ENCODE data around the gene UQCRHL.

UQCRHL gene

DNA sequence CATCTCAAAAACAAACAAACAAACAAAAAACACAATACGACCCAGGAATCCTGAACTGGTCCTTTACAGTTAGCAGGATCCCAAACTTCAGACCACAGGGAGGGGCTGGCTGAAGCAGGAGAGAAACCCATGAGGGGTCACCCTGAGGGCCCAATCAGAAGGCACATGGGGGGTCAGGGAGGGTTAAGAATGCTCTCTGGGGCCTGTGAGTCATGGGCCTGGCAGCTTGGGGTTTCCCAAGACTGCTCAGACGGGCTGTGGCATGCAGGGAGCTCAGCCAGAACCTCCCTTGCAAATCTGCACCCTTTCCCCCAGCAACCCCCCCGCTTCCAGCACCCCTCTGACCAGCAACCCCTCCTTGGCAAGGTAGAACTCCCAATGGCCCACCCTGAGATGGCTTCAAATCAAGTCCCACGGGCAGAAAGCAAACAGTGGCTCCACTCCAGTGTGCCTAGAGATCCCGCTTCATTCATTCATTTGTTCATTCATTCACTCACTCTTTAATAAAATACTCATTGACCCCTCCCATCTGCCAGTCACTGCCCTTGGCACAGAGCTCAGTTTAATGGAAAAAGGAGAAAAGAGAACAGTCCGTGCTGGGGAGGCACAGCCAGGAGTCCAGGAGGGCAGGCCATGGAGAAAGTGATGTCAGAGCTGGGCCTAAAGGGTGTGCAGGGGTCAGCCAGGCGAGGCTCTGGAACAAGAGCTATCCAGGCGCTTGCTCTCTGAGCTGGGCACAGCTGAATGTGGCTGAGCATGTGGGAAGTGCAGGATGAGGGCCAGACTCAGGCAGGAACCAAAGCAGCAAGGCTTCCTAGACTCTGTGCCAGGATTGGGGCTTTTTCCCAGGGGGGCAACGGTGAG, 8.2 kb downstream of the UQCRHL start:
- no peaks in the 10 kb centered on the region for H3K36me3 ChIP-seq (replicated peaks)
- peak; percentile 97 for DNase-seq
- in situ Hi-C loops (cut with HindIII; ENCODE audit: low pct_ligation_motif_present, low sequenced_read_pairs) = no loop called here
- H3K27ac ChIP-seq = peak overlapping the region; percentile 86
- TF ChIP-seq, protein P1, sequence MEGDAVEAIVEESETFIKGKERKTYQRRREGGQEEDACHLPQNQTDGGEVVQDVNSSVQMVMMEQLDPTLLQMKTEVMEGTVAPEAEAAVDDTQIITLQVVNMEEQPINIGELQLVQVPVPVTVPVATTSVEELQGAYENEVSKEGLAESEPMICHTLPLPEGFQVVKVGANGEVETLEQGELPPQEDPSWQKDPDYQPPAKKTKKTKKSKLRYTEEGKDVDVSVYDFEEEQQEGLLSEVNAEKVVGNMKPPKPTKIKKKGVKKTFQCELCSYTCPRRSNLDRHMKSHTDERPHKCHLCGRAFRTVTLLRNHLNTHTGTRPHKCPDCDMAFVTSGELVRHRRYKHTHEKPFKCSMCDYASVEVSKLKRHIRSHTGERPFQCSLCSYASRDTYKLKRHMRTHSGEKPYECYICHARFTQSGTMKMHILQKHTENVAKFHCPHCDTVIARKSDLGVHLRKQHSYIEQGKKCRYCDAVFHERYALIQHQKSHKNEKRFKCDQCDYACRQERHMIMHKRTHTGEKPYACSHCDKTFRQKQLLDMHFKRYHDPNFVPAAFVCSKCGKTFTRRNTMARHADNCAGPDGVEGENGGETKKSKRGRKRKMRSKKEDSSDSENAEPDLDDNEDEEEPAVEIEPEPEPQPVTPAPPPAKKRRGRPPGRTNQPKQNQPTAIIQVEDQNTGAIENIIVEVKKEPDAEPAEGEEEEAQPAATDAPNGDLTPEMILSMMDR (IDR thresholded peaks at IDR 0.05; ENCODE audit: low read depth, low read length, missing control alignments) = no peak
- H3K4me3 ChIP-seq (ENCODE audit: low read depth, low read length) = no peak overlapping the region
- no peaks in the 10 kb centered on the region for H3K27me3 ChIP-seq (replicated peaks)

DNA sequence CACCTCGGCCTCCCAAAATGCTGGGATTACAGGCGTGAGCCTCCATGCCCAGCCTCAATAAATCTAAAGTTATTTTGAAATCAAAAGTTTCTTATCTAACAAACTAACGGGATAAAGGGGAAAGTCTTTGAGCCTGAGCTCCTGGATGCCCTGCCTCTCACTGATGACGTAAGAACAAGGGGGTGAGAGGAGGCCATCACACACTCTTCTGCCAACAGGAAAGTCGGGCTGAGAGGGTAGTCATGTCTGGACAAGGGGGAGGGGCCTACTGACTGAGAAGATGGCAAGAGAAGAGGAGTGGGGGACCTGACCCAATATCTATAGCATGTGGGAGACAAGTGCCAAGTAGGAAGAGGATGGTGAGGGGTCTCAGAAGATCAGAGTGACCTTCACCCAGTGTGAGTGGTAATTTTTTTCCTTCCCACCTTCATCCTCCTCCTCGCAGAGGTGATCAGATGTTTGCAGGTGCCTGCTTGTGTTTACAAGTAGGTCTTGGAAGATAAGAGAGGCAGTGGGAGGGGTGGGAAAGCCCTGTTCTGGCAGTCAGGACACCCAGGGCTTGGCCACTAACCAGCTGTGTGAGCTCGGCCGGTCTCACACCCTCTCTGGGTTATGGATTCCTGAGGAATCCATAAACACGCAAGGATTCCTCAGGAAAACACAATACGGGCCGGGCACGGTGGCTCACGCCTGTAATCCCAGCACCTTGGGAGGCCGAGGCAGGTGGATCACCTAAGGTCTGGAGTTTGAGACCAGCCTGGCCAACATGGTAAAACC, 9.6 kb downstream of the UQCRHL start:
- no peaks in the 10 kb centered on the region for H3K27me3 ChIP-seq (replicated peaks)
- no peak overlapping the region for H3K4me3 ChIP-seq (ENCODE audit: low read depth, low read length)
- H3K27ac ChIP-seq = peak overlapping the region; percentile 86
- no peak for DNase-seq
- TF ChIP-seq, protein P1 (IDR thresholded peaks at IDR 0.05; ENCODE audit: low read depth, low read length, missing control alignments) = no peak
- in situ Hi-C loops (cut with HindIII; ENCODE audit: low pct_ligation_motif_present, low sequenced_read_pairs) = no loop called here
- no peaks in the 10 kb centered on the region for H3K36me3 ChIP-seq (replicated peaks)

DNA sequence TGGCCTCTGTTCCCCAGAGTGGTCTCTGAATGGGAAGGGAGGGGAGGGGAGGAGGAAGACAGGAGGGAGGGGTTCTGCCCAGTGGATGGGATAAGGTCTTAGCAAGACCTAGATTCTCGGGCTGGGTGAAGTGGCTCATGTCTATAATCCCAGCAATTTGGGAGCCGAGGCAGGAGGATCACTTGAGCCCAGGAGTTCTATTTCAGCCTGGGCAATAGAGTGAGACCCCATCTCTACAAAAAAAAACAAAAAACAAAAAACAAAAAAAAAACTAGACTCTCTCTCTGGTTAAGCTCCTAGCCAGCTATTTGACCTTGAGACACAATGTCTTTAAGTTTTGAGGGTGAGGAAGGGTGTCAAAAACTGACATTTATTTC, 11.4 kb downstream of the UQCRHL start:
- Histone ChIP-seq H3K4me3 (ENCODE audit: low read depth, low read length) (no peak overlapping the region), H3K36me3 (replicated peaks) (no peaks in the 10 kb centered on the region), H3K27me3 (replicated peaks) (no peaks in the 10 kb centered on the region), H3K27ac (peak overlapping the region; percentile 86)
- TF ChIP-seq, protein P1 (IDR thresholded peaks at IDR 0.05; ENCODE audit: low read depth, low read length, missing control alignments) = no peak
- in situ Hi-C loops (cut with HindIII; ENCODE audit: low pct_ligation_motif_present, low sequenced_read_pairs) = no loop called here
- DNase-seq = no peak

DNA sequence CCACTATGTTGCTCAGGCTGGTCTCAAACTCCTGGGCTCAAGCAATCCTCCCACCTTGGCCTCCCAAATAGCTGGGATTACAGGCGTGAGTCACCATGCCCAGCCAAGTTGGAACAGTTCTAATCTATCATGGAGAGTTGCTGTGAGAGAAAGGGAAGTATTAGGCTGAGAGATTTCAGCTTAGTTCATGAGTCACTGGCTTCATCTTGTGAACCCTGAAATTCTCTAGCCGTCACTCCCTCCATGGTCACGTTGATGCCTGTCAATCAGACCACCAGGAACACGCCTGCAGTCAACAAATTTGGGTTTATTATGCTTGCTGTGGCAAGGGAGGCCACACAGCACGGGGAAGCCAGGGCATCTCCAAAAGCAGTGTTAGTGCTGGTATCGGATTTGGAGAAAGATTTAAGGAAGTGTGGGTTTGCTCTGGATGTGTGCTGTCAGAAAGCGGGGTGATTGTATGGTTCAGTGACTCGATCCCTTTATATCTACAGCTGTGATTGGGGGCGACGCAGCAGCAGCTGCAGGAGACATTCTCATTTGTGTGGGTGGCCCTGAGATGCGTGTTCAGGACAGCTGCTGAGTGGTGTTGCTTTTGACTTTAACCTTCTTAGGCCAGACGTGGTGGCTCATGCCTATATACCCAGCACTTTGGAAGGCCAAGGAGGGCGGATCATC, 18.7 kb downstream of the UQCRHL start:
- H3K36me3 ChIP-seq (replicated peaks) = peaks cover 21% of the 10 kb centered on the region
- DNase-seq = peak; percentile 81
- H3K27ac ChIP-seq = peak overlapping the region; percentile 77
- TF ChIP-seq, protein P1 (IDR thresholded peaks at IDR 0.05; ENCODE audit: low read depth, low read length, missing control alignments) = no peak
- in situ Hi-C loops (cut with HindIII; ENCODE audit: low pct_ligation_motif_present, low sequenced_read_pairs) = no loop called here
- H3K27me3 ChIP-seq (replicated peaks) = no peaks in the 10 kb centered on the region
- no peak overlapping the region for H3K4me3 ChIP-seq (ENCODE audit: low read depth, low read length)

DNA sequence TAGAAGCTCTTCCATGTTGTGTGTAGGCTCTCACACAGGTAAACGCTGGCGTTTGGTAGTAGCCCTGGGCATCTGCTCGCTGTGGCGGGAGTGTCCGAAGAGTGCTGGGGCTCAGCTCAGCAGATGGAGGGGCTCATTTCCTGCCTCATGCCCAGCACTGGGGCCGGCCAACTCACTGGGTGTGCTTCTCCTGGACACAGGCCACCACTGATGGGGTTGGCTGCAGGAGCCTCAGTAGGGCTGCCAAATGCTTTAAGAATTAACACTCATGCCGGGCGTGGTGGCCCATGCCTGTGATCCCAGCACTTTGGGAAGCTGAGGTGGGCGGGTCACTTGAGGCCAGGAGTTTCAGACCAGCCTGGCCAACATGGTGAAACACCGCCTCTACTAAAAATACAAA, 20.9 kb downstream of the UQCRHL start:
- no peaks in the 10 kb centered on the region for H3K27me3 ChIP-seq (replicated peaks)
- peaks cover 25% of the 10 kb centered on the region for H3K36me3 ChIP-seq (replicated peaks)
- TF ChIP-seq, protein P1 (IDR thresholded peaks at IDR 0.05; ENCODE audit: low read depth, low read length, missing control alignments) = no peak
- DNase-seq = no peak
- in situ Hi-C loops (cut with HindIII; ENCODE audit: low pct_ligation_motif_present, low sequenced_read_pairs) = no loop called here
- no peak overlapping the region for H3K27ac ChIP-seq
- no peak overlapping the region for H3K4me3 ChIP-seq (ENCODE audit: low read depth, low read length)
